Colonic mucosa (tissue), 4 donors: ENCODE data around the gene DCUN1D5. TPM values are rescaled to one million over a fixed set of nuclear protein-coding genes. Genes with fewer than 3 reads are reported as not detected.

Source experiments
- DNase-seq: peaks from one replicate; pipeline ENCODE4 v3.0.0-alpha.2; 2020
- H3K27ac ChIP-seq: fragments of 200-600 bp; one replicate; pipeline ENCODE4 v1.8.0; 2021
- H3K27me3 ChIP-seq: fragments of 200-600 bp; one replicate; pipeline ENCODE4 v1.8.0; 2021
- H3K36me3 ChIP-seq: fragments of 200-600 bp; one replicate; pipeline ENCODE4 v1.8.0; 2021
- H3K4me1 ChIP-seq: fragments of 200-600 bp; one replicate; pipeline ENCODE4 v1.8.0; 2021; ENCODE audit warnings: mild to moderate bottlenecking
- H3K4me3 ChIP-seq: fragments of 200-600 bp; one replicate; pipeline ENCODE4 v1.8.0; 2021
- H3K9ac ChIP-seq, 2 donors: one replicate each; pipeline ENCODE4 v1.7.0; 2013; ENCODE audit warnings: control low read depth in 2 of 2, low read depth in 2 of 2, low read length in 2 of 2
- H3K9me3 ChIP-seq: fragments of 200-600 bp; one replicate; pipeline ENCODE4 v1.8.0; 2021
- intact Hi-C: fragments of 100-400 bp; cut with DNase I; formaldehyde crosslinking; loops from one replicate; pipeline ENCODE4 v1.14.1; 2022
- total RNA-seq, 2 donors: library from RNA; stranded (reverse); fragmentation: NEBNext Ultra II Directional in 1 of 2; extraction: Animal tissue kit (Norgen Biotek cat#: 25700) in 1 of 2; gene quantifications; one replicate each; pipeline ENCODE4 v1.2.1, GENCODE V29; 2021
- TF ChIP-seq, protein P1 (sequence below): fragments of 200-600 bp; IDR thresholded peaks from one replicate; pipeline ENCODE4 v1.8.0; 2022; ENCODE audit warnings: antibody characterized with exemption, mild to moderate bottlenecking
- donor health status: healthy.
- donor health status: DM: no; HTN: no; CAD: no.
- donor health status: DM: no; HTN: no; CAD: no.

Gene DCUN1D5
- total RNA-seq, 2 donors from 2014 or later = 14.7 to 25.4 TPM

GRCh38 chr11:103086461-103086860 lies 5.5 kb downstream of the DCUN1D5 start:
- H3K9me3 ChIP-seq = no peaks in the 10 kb centered on the region
- intact Hi-C loops = no loop called here
- peaks cover 9% of the 10 kb centered on the region for H3K4me1 ChIP-seq
- H3K9ac ChIP-seq = no peak overlapping the region
- H3K36me3 ChIP-seq = no peaks in the 10 kb centered on the region
- H3K4me3 ChIP-seq = no peak overlapping the region
- no peak for DNase-seq
- TF ChIP-seq, protein P1, sequence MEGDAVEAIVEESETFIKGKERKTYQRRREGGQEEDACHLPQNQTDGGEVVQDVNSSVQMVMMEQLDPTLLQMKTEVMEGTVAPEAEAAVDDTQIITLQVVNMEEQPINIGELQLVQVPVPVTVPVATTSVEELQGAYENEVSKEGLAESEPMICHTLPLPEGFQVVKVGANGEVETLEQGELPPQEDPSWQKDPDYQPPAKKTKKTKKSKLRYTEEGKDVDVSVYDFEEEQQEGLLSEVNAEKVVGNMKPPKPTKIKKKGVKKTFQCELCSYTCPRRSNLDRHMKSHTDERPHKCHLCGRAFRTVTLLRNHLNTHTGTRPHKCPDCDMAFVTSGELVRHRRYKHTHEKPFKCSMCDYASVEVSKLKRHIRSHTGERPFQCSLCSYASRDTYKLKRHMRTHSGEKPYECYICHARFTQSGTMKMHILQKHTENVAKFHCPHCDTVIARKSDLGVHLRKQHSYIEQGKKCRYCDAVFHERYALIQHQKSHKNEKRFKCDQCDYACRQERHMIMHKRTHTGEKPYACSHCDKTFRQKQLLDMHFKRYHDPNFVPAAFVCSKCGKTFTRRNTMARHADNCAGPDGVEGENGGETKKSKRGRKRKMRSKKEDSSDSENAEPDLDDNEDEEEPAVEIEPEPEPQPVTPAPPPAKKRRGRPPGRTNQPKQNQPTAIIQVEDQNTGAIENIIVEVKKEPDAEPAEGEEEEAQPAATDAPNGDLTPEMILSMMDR = no peak
- H3K27ac ChIP-seq = no peak overlapping the region
- H3K27me3 ChIP-seq = no peaks in the 10 kb centered on the region

DNA sequence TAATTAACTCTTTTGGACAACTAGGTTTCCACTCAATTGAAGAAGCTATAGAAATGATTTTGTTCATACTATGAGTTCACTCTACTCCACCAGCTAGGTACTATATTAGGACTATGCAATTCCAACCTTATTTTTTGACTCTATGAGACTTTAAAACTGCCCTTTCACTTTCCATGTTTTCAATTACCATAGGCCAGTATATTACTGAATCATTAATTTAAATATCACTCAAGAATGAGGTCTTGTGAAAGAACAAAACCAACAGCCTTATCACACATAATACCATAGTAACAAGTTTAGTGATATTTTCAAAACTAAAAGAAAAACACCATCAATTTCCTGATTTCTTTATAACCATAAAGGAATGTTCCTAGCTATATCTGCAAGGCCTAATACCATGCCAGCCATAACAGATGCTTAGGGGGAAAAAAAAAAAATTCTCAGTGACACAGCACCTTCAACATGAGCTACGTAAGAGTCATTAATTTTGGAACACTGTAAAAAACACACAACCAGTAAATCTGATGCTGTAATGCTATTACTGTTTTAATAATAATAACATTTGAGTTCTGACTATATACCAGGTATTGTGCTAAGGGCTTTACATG lies 6.1 kb downstream of the DCUN1D5 start:
- no peaks in the 10 kb centered on the region for H3K27me3 ChIP-seq
- H3K27ac ChIP-seq = no peak overlapping the region
- no peak overlapping the region for H3K9ac ChIP-seq
- H3K9me3 ChIP-seq = no peaks in the 10 kb centered on the region
- peaks cover 6% of the 10 kb centered on the region for H3K4me1 ChIP-seq
- H3K36me3 ChIP-seq = no peaks in the 10 kb centered on the region
- TF ChIP-seq, protein P1 = no peak
- no peak for DNase-seq
- no peak overlapping the region for H3K4me3 ChIP-seq
- intact Hi-C loops = no loop called here

- no peaks in the 10 kb centered on the region for H3K4me1 ChIP-seq
- H3K9ac ChIP-seq = no peak overlapping the region
- DNase-seq = no peak
- no peaks in the 10 kb centered on the region for H3K27me3 ChIP-seq
- H3K9me3 ChIP-seq = no peaks in the 10 kb centered on the region
- intact Hi-C loops = no loop called here
- H3K4me3 ChIP-seq = no peak overlapping the region
- no peak overlapping the region for H3K27ac ChIP-seq
- TF ChIP-seq, protein P1 = no peak
- no peaks in the 10 kb centered on the region for H3K36me3 ChIP-seq
These were observed 12.1 kb downstream of the DCUN1D5 start for GRCh38 chr11:103079833-103080232.

DNA sequence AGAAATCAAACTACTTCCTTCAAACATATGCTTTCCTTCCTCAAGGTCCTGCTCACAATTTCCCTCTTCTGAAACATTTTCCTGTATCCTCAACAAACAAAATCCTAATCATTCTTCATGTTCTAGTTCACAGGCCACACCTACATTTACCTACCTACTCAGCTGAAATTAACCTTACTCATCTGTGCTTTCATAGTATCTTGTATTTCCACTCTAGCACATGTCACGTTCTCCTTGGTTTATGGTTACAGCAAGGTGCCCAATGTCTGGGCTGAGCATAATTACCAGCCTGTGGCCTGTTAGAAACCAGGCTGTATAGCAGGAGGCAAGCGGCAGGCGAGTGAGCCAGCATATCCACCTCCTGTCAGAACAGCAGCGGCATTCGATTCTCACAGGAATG lies 13.2 kb downstream of the DCUN1D5 start:
- no peak overlapping the region for H3K9ac ChIP-seq
- no peaks in the 10 kb centered on the region for H3K36me3 ChIP-seq
- no peaks in the 10 kb centered on the region for H3K27me3 ChIP-seq
- no peaks in the 10 kb centered on the region for H3K4me1 ChIP-seq
- no peak overlapping the region for H3K27ac ChIP-seq
- TF ChIP-seq, protein P1 = no peak
- no peak overlapping the region for H3K4me3 ChIP-seq
- intact Hi-C loops = no loop called here
- no peak for DNase-seq
- no peaks in the 10 kb centered on the region for H3K9me3 ChIP-seq

GRCh38 chr11:103077554-103077953 lies 14.4 kb downstream of the DCUN1D5 start:
- Histone ChIP-seq H3K9ac (no peak overlapping the region), H3K27me3 (no peaks in the 10 kb centered on the region), H3K36me3 (no peaks in the 10 kb centered on the region), H3K4me1 (no peaks in the 10 kb centered on the region), H3K4me3 (no peak overlapping the region), H3K9me3 (no peaks in the 10 kb centered on the region), H3K27ac (no peak overlapping the region)
- intact Hi-C loops = no loop called here
- TF ChIP-seq, protein P1 = no peak
- no peak for DNase-seq
